Measurements from ENCODE around the gene SFI1. TPM values are rescaled to one million over a fixed set of nuclear protein-coding genes. Genes with fewer than 3 reads are reported as not detected.

The SFI1 gene
- total RNA-seq, 1 donor from 2014 or later = 50.3 TPM

DNA sequence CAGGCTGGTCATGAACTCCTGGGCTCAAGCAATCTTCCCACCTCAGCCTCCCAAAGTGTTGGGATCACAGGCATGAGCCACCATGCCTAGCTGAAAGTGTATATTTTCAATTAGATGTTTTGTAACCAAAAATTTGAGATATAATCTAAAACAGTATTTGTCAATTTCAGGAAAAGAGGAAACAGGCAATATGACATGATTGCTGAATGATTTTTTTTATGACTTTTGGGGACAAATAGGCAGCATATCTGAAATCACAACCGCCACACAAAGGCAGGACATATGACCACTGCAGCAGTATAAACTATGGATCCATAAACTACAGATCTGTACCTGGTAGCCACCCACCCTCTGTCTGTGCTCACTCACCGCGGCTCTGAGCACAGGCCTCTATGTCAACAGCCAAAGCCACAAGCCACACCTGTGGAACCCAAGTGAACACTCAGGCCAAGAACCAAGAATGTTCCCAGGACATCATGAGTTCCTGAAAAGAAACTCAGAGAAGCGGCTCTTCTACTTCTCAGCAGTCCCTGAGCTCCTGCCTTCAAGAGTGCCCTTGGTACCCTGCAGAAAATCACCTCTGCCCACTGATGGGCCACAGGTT is 143.2 kb downstream of the SFI1 start:
- no peak overlapping the region for H3K4me3 Mint-ChIP-seq
- TF ChIP-seq, protein P1, sequence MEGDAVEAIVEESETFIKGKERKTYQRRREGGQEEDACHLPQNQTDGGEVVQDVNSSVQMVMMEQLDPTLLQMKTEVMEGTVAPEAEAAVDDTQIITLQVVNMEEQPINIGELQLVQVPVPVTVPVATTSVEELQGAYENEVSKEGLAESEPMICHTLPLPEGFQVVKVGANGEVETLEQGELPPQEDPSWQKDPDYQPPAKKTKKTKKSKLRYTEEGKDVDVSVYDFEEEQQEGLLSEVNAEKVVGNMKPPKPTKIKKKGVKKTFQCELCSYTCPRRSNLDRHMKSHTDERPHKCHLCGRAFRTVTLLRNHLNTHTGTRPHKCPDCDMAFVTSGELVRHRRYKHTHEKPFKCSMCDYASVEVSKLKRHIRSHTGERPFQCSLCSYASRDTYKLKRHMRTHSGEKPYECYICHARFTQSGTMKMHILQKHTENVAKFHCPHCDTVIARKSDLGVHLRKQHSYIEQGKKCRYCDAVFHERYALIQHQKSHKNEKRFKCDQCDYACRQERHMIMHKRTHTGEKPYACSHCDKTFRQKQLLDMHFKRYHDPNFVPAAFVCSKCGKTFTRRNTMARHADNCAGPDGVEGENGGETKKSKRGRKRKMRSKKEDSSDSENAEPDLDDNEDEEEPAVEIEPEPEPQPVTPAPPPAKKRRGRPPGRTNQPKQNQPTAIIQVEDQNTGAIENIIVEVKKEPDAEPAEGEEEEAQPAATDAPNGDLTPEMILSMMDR (conservative IDR thresholded peaks at IDR 0.05) = no peak
- DNase-seq (ENCODE audit: extremely low spot score, unreplicated experiment) = no peak
- no peaks in the 10 kb centered on the region for H3K4me1 Mint-ChIP-seq (ENCODE audit: unreplicated experiment)
- no peaks in the 10 kb centered on the region for H3K9me3 Mint-ChIP-seq
- H3K27ac Mint-ChIP-seq = no peak overlapping the region
- peaks cover 12% of the 10 kb centered on the region for H3K36me3 Mint-ChIP-seq
- H3K27me3 Mint-ChIP-seq = no peaks in the 10 kb centered on the region

DNA sequence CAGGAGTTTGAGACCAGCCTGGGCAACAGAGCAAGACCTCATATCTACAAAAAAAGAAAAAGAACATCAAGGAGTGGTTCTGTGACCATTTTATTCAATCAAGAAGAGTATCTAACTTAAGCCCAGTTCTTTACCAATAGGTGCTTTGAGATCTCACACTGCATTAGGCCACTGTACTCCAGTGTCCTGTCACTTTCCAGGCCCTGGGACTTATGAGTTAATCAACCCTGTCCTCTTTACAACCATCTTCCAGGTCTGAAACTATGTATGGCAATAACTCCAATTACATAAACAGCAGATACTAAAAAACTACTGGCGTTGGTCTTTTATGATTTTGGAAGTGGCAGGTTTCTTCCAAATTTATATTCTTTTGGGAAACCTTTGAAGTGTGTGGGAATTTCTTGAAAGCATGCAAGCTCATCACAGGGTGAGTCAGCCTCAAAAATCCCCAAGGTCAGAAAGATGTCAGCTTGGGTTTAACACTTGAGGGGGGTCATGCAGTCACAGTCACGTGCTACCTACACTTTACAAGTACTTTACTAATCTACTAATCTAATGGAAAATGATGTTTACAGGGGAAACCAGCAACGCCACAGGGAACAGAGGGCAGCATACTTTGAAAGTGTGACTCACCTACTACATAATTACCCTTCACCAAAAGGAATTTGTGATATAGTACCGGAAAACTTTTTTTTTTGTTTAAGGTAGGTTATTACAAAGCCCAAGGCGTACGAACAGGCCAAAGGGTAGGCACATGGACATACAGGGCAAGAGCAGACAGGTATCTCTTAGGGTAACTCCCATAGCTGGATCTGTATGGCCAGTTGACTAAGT is 150.1 kb downstream of the SFI1 start:
- TF ChIP-seq, protein P1 (conservative IDR thresholded peaks at IDR 0.05) = no peak
- DNase-seq (ENCODE audit: extremely low spot score, unreplicated experiment) = no peak
- Mint-ChIP-seq H3K4me3 (no peak overlapping the region), H3K9me3 (no peaks in the 10 kb centered on the region), H3K36me3 (peaks cover 21% of the 10 kb centered on the region), H3K27me3 (no peaks in the 10 kb centered on the region), H3K4me1 (ENCODE audit: unreplicated experiment) (no peaks in the 10 kb centered on the region), H3K27ac (peak overlapping the region; percentile 91)

DNA sequence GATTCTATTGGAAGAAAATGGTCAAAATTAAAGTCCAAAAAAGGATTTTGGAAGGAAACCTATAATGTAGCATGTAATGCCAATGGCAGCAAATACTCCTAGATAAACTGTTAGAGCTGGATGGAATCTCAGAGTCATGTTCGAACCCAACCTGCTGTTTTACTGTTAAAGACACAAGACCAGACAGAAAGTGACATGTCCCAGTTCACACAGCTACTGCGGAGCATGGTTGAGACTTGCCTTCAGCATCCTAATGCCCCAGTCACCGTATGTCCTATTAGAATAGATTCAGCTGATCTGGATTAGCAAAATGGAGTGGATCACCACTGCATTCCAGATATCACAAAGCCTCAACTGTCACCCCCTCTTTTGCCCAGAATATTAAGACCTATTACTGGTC is 150.7 kb downstream of the SFI1 start:
- DNase-seq (ENCODE audit: extremely low spot score, unreplicated experiment) = no peak
- Mint-ChIP-seq H3K27ac (peak overlapping the region; percentile 91), H3K4me3 (no peak overlapping the region), H3K27me3 (no peaks in the 10 kb centered on the region), H3K36me3 (peaks cover 21% of the 10 kb centered on the region), H3K4me1 (ENCODE audit: unreplicated experiment) (no peaks in the 10 kb centered on the region), H3K9me3 (no peaks in the 10 kb centered on the region)
- TF ChIP-seq, protein P1 (conservative IDR thresholded peaks at IDR 0.05) = no peak

DNA sequence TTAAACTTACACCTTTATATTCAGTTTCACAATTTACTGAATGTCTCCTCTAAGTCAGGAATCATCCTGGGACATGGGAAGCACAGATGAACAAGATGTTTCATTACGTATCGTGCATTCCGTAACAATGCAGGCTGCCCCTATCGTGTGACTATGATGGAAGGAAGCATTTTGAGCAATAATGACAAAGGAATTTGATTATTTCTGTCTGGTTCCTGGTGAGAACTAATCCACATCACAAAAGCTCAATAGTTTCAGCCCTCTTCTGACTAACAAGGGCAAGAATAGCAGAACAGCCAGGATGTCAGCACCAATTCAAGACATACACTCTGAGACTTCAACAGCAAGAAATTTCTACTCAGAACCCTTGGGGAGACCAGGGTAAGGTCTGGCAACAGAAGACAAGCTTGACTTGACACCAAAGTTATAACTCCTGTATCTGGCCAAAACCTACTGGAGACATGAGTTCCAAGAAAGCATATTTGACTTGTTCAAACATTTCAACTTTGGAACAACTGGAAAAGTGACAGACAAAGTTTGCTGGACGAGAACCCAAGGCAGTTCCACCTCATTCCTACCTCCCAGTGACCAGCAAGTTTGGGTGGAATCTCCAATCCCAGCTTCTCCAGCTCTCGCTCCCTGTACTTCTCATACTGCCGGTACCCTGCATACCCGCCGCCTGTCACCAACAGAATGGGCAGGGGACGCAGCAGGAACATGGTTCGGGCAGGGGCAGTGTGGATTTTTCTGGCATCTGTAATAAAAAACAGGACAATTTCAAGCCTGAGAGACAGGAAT is 151.4 kb downstream of the SFI1 start:
- H3K4me3 Mint-ChIP-seq = no peak overlapping the region
- H3K36me3 Mint-ChIP-seq = peaks cover 21% of the 10 kb centered on the region
- DNase-seq (ENCODE audit: extremely low spot score, unreplicated experiment) = no peak

DNA sequence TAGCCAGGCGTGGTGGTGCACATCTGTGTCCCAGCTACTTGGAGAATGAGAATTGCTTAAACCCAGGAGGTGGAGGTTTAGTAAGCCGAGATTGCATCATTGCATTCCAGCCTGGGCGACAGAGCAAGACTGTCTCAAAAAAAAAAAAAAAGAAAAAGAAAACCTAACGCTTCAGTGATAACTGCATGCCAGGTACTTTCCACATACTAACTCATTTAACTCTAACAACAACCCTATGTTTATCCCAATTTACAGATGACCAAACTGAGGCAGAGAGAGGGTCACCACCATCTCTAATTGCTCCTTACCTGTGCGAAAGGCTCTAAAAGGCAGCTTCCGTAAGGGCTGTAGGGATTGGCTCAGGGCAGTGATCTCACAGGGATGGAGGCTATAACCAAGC is 154.1 kb downstream of the SFI1 start:
- no peaks in the 10 kb centered on the region for H3K9me3 Mint-ChIP-seq
- H3K27ac Mint-ChIP-seq = no peak overlapping the region
- no peak for DNase-seq (ENCODE audit: extremely low spot score, unreplicated experiment)
- H3K27me3 Mint-ChIP-seq = no peaks in the 10 kb centered on the region
- H3K4me1 Mint-ChIP-seq (ENCODE audit: unreplicated experiment) = peaks cover 7% of the 10 kb centered on the region
- no peak overlapping the region for H3K4me3 Mint-ChIP-seq
- TF ChIP-seq, protein P1 (conservative IDR thresholded peaks at IDR 0.05) = no peak
- H3K36me3 Mint-ChIP-seq = peaks cover 21% of the 10 kb centered on the region

More for the DNA sequence above, 151.4 kb downstream of the SFI1 start:
- no peaks in the 10 kb centered on the region for H3K9me3 Mint-ChIP-seq
- TF ChIP-seq, protein P1 (conservative IDR thresholded peaks at IDR 0.05) = no peak
- H3K27me3 Mint-ChIP-seq = no peaks in the 10 kb centered on the region
- peak overlapping the region; percentile 91 for H3K27ac Mint-ChIP-seq
- H3K4me1 Mint-ChIP-seq (ENCODE audit: unreplicated experiment) = no peaks in the 10 kb centered on the region
